GM19240 (cell line): ENCODE measurements around the gene CHRNE.
"Not testable (repeated sequence)": the region's sequence is repeated elsewhere in the genome, so short reads cannot be mapped to it uniquely, and the experiment has no call there.

ENCODE experiments used
- DNase-seq: peaks from one replicate; pipeline ENCODE4 v3.0.0; 2011; ENCODE audit warnings: low spot score; ENCODE audit not compliant: insufficient read length

CHRNE gene

DNA sequence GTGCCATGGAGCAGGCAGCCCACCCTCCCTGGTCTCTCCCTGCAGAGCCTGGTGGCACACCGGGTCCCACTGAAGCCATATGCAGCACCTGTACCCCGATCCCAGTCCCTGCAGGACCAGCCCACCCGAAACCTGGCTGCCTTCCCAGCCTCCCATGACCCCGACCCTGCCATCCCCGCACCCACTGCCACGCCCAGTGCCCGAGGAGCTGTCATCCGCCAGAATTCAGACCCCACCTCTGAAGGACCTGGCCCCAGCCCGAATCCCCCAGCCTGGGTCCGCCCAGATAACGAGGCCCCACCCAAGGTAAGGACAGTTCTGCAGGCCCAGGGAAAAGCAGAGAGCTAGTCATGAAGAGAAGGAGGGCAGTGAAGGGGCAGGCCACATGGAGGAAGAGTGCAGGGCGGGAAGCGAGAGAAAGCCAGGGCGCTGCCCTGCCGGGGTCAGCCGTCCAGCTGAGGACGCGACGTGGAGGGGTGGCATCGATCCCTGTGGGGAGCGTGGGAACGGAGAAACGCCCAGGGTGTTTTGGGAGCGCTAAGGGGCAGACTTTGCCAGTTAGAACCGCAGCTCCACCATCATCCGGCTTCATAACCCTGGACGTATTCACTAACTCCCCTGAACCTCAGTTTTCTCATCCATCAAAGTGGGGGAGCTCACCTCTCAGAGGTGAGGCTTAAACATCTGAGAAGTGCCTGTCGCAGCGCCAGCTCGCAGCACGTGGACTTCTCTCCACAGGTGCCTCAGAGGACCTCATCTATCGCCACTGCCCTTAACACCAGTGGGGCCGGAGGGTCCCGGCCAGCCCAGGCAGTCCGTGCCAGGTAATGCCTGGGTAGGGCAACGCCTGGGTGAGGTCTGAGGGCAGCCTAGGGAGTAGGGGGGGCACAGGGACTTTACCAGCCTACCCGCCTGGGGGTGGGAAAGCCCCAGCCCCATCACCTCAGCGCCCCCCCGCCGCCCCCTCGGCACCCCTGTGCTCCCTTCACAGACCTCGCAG lies 11.2 kb downstream of the CHRNE start:
- no peak for DNase-seq

GRCh38 chr17:4887581-4887980 lies 15.3 kb downstream of the CHRNE start:
- DNase-seq: no peak

DNA sequence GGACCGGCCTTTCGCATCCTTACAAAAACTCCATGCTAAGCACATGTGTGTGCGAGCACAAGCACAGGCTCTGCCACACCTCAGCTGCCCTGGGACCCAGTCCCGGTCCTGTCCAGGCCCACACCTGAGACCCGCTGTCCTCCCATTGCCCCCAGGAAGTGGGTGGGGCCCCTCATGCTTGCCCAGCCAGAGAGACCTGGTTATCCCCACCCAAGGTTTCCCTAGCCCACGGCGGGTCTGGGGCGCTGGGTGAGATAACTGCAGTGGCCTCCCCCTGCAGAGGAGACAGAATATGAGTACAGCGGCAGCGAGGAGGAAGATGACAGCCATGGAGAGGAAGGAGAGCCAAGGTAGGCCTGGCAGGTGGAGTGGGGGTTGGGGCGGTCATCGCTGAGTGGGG lies 16.1 kb downstream of the CHRNE start:
- no peak for DNase-seq

DNA sequence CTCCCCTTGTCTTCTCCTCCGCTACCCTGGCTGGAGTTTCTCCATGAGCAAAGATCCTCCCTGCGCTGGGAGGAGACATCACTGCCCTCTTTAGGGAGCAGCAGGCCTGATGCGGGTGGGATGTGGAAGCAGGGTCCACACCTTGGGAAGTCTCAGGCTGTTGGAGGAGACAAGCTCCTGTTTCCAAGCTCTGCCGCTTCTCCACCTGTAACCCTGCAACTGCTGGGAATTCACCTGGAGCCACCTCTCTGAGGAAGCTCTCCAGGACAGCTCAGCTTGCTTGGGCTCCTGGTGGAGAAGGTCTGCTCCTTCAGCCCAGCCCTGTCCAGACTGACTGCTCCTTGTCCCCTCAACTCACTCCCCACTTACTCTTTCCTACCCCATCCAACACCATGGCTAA lies 18.4 kb downstream of the CHRNE start:
- DNase-seq: no peak

- peak; percentile 65 for DNase-seq
Measured at GRCh38 chr17:4881761-4882555, 20.9 kb downstream of the CHRNE start.

GRCh38 chr17:4880857-4881256 lies 22.0 kb downstream of the CHRNE start:
- DNase-seq: no peak

DNA sequence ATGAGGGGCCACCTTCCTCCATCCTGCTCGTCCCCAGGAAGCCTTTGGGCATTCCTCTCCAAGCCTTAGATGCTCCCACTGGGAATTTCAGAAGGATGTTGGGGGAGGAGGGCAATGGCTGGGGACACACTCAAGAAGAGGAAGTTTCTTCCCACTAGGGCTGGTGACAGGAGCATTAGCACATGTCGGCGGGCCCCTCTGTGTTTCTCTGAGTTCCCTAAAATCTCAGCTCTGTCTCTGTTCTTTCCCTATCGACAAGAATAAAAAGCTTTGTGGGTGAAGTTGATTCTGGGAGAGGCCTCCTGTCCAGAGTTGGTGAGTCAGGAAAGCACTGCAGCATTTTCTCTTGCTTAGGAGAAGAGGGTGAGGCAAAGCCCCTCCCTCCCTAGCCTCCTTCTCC lies 23.3 kb downstream of the CHRNE start:
- DNase-seq: no peak

- DNase-seq: no peak
Measured at GRCh38 chr17:4877089-4877488, 25.8 kb downstream of the CHRNE start.

DNA sequence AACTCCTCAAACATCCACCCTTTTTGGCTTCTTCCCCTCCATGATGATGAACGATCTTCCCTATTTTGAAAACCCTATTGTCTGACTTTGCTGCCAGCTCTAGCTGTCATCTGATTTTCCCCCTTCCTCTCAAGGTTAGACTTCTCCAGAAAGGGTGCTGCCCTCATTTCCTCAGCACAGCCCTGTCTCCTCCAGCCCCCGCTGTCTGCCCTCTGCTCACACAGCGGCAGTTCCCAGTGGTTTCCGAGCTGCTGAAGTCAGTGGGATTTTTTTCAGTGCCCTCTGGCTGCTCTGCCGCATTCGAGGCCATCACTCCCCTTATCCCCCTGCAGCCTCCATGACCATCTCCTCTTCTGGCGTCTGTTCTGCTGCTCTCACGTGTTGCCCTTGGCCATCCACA lies 30.1 kb downstream of the CHRNE start:
- DNase-seq: no peak

- DNase-seq: no peak
Measured at GRCh38 chr17:4870855-4871254, 32.0 kb downstream of the CHRNE start.

- DNase-seq: not testable (repeated sequence)
Measured at GRCh38 chr17:4869058-4869998, 33.6 kb downstream of the CHRNE start.

DNA sequence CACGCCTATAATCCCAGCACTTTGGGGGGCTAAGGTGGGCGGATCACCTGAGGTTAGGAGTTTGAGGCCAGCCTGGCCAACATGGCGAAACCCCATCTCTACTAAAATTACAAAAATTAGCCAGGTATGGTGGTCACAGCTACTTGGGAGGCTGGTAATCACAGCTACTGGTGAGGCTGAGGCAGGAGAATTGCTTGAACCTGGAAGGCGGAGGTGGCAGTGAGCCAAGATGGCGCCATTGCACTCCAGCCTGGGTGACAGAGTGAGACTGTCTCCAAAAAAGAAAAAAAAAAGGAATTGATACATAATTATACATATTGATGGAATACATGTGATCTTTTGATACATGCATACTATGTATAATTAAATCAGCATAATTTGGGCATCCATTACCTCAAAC lies 35.4 kb downstream of the CHRNE start:
- DNase-seq: not testable (repeated sequence)

DNA sequence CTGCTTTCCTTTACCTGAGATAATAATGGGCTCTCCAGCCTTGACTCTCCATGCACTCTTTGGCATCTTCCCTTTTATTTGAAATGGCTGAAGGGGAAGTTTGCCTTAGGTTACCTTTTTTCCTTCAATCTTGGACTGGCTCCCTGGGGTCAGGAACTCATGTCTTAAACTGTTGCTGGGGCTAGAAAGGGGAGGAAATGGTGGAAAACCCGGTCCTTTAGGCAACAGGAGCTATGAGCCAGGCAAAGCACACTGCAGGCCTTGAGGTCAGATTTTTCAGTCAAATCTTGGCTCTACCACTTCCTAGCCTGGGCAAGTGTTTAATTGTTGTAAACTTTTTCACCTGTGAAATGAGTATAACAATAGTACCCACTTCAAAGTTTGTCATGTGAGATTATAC lies 39.6 kb downstream of the CHRNE start:
- no peak for DNase-seq

GRCh38 chr17:4862720-4863119 lies 40.2 kb downstream of the CHRNE start:
- DNase-seq: no peak

DNA sequence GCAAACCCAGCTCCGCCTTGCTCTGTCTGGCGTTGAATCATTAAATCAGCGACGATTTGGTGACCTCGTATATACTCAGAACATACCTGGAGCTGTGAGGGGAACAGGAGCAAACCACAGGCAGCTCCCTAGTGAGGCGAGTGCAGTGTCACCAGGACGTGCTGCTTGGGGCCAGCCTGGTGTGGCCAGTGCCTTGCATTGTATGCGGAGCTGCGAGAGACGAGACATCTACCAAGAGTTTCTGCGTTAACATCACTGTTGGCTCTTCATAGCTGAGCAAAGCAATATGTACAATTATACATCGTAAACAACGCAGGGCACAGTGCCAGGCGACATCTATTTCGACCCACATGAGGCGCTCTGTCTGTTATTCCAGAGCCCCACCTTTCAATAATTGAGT lies 41.8 kb downstream of the CHRNE start:
- no peak for DNase-seq

GRCh38 chr17:4860651-4861050 lies 42.2 kb downstream of the CHRNE start:
- no peak for DNase-seq

DNA sequence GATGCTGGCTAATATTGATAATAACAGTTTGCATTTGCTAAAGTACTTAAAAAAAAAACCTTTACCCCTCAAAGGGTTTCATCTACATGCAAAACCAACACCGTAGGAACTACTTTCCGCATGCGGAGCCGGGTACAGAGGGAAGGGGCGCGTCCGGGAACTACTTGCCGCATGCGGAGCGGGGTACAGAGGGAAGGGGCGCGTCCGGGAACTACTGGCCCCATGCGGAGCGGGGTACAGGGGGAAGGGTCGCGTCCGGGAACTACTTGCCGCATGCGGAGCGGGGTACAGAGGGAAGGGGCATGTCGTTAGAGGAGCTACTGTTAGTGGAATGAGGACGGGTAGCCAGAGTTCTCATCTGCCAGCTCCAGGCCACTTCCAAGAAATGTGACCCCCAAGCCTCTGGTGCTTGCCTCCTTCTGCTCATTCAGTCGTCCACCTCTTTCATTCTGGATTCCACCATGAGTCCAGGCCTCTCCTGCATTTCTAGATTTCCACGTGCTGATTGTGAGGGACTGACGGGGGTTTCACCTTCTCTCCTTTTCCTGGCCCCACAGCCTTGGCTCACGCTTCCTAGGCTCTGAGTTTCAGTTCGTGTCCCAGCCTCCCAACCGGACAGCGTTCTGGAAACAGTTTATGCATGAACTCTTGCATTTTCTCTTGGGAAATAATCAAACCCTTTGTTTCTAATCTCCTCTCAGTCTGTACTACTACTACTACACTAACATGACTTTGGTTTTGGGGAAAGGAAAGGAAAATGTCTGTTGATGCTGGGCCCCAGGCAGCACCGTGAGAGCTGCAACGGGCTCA lies 42.9 kb downstream of the CHRNE start:
- DNase-seq: no peak

DNA sequence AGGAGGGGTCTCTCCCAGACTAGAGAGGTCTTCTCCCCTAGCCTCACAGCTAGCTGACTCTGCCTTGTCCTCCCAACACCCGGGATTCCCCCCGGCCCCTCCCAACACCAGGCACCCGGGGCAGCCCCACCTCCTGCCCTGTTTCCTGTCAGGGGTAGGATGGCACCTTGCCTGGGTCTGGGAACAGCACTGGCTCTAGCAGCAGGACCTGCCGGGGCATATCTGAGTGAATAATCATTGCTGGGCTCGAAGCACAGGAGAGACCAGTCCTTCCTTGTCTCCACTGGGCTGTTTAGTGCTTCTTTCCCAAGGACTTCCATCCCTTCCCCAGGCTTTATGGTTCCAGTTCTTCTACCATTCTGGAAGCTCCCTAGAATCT lies 44.0 kb downstream of the CHRNE start:
- DNase-seq: no peak

GRCh38 chr17:4858068-4858881 lies 44.6 kb downstream of the CHRNE start:
- no peak for DNase-seq

DNA sequence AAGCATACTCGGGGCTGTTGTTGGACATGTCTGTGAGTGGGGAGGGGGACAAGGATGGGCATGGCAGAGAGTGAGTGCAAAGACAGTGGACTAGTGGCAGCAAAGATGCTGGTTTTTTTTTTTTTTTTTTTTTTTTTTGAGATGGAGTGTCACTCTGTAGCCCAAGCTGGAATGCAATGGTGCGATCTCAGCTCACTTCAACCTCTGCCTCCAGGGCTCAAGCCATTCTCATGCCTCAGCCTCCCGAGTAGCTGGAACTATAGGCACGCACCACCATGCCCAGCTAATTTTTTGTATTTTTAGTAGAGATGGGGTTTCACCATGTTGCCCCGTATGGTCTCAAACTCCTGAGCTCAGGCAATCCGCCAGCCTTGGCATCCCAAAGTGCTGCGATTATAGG lies 45.6 kb downstream of the CHRNE start:
- DNase-seq: not testable (repeated sequence)
